Transverse colon (tissue), 4 donors: ENCODE data around the gene IFT122.
"Not testable (repeated sequence)": the region's sequence is repeated elsewhere in the genome, so short reads cannot be mapped to it uniquely, and the experiment has no call there.

Experiments
- CTCF ChIP-seq, 5 experiments: fragments of 200-600 bp in 3 of 5; fragments of 450-650 bp in 2 of 5; sonication (generic) in 3 of 5; IDR thresholded peaks; 1 replicate in 2 of 5; 2 replicates in 3 of 5; pipeline ENCODE4 v1.5.1; 2016 to 2017; ENCODE audit warnings: antibody characterized with exemption in 5 of 5, inconsistent platforms in 3 of 5, mild to moderate bottlenecking in 2 of 5, moderate library complexity in 1 of 5
- EP300 ChIP-seq: sonication (generic); formaldehyde crosslinking; IDR thresholded peaks from one replicate; pipeline ENCODE4 v1.6.1; 2017; ENCODE audit warnings: antibody characterized with exemption, low read depth
- POLR2A ChIP-seq: fragments of 450-650 bp; IDR thresholded peaks from one replicate; pipeline ENCODE4 v1.6.1; 2016; ENCODE audit warnings: antibody characterized with exemption, mild to moderate bottlenecking, moderate library complexity
- POLR2AphosphoS5 ChIP-seq, 3 donors: sonication (generic); formaldehyde crosslinking; IDR thresholded peaks; one replicate each; pipeline ENCODE4 v1.6.1; 2016; ENCODE audit warnings: antibody characterized with exemption in 3 of 3

DNA sequence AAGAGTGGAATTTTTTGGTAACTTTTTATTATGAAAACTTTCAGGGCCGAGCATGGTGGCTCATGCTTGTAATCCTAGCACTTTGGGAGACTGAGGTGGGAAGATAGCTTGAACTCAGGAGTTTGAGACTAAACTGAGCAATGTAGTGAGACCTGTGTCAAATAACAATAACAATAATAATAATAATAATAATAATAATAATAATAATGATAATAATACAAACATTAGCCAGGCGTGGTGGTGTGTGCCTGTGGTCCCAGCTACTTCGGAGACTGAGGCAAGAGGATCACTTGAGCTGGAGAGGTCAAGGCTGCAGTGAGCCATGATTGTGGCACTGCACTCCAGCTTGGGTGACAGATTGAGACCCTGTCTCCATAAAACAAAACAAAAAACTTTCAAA, 105.9 kb downstream of the IFT122 start:
- TF ChIP-seq CTCF (IDR thresholded peaks at IDR 0.05); POLR2AphosphoS5 (IDR thresholded peaks at IDR 0.05); POLR2A; EP300: not testable (repeated sequence)
